HG03175 (cell line): ENCODE data around the gene SLF2.

Experiments
- ATAC-seq: cut with Tn5 transposase; IDR thresholded peaks from one replicate; pipeline ENCODE4 v1.9.1; 2021; ENCODE audit warnings: mild to moderate bottlenecking, moderate library complexity; ENCODE audit not compliant: unreplicated experiment

SLF2 gene

GRCh38 chr10:100896876-100897461 is 15.8 kb upstream of the SLF2 start:
- no peak for ATAC-seq

DNA sequence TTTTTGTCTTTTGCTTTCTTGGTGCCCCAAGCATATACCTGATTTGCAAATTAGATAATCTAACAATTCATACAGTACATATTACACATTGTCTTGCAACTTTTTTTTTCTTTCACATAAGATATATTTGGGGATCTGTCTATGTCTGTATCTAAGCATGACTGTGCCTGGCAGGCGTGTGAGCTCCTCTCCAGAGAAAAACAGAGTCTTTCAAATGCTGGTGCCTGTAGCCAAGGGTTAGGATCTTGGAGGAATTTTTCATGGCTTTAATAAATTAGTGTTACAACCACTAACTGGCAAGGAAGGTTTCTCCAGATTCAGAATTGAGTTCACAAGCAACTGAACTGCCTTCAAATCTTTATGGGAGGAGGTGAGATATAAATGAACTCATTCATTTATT is 14.8 kb upstream of the SLF2 start:
- no peak for ATAC-seq

GRCh38 chr10:100899171-100899570 is 13.6 kb upstream of the SLF2 start:
- no peak for ATAC-seq

DNA sequence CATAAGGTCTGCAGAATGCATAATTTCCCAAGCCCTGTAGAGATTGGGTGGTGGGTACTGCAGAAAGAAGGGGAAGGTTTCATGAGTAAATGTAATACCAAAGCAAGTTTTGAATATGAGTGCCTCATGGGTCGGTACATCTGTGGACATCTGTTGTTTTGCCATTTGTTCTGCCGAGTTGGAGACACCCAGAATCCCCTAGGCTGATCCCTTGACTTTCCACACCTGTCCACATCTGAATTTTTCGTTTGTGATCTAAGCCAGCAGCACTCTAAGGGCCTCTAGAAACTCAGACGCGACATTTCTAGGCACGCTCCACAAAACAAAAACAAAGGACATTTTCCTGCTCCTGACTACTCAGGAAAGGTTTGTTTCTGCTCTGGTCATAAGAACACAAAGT is 11.7 kb upstream of the SLF2 start:
- no peak for ATAC-seq

- no peak for ATAC-seq
Measured at GRCh38 chr10:100902622-100903021, 10.1 kb upstream of the SLF2 start.

GRCh38 chr10:100904917-100905316 is 7.8 kb upstream of the SLF2 start:
- no peak for ATAC-seq

DNA sequence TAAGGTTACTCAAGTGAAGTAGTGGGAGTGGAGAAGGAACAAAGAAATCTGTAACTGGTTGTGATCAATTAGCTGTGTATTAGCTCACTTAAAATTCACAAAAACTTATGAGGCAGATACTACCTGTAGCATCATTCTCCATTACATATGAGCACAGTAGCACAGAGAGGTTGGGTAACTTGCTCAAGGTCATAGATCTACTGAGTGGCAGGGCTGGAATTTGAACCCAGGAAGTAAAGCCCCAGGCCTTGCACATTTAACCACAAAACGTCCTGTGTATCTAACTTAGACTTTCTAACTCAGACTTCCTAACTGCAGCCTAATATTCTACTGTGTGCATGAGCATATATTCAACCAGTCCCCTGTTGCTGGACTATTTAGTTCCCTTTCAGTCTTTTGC is 5.6 kb upstream of the SLF2 start:
- ATAC-seq, result no peak

DNA sequence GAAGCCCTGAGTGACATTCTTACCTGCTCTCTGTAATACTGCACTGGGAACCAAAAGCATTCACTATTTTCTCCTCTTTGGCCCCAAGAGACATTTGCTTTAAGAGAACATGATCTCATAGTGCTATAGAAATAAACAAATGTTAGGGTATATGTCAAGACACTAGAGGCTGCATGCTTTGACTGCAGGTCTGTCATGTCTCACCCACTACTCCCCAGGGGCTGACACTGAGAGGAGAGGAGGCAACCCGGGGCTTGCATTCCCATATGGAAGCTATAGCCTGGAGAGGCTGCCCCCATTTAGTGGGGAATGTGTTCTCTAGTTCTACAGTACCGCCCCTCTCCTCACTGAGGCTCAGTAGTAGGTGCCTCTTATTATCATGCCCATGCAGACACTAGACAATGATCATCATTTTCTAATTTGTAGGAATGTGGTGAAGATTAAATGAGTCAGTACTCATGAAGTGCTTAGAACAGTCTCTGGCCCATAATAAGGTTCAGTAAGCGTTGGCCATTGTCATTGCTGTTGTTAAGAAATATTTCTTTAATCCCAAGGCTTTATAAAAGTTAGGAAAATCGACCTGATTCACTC is 4.9 kb upstream of the SLF2 start:
- no peak for ATAC-seq

- ATAC-seq, result no peak
Measured at GRCh38 chr10:100908378-100908777, 4.4 kb upstream of the SLF2 start.

- ATAC-seq, result no peak
Measured at GRCh38 chr10:100909501-100910263, 3.1 kb upstream of the SLF2 start.

- ATAC-seq, result no peak
Measured at GRCh38 chr10:100911472-100911871, 1.3 kb upstream of the SLF2 start.

- ATAC-seq, result no peak
Measured at GRCh38 chr10:100912013-100912604, 654 bp upstream of the SLF2 start.

GRCh38 chr10:100913470-100913865 is 705 bp downstream of the SLF2 start:
- ATAC-seq, result no peak

DNA sequence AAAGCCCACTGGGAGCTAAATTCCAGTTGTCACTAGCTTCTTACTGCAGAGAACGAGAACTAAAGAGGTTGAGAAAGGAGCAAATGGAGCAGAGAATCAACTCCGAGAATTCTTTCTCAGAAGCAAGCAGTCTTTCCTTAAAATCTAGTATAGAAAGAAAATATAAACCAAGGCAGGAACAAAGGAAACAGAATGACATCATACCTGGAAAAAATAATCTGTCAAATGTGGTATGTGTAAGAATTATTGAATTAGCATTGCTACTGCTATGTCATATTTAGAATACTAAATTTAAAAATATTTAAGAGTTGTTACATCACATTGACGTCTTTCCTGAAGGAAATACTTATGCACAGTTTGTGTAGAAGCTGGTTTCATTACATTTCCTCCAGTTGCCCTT is 4.3 kb downstream of the SLF2 start:
- no peak for ATAC-seq

DNA sequence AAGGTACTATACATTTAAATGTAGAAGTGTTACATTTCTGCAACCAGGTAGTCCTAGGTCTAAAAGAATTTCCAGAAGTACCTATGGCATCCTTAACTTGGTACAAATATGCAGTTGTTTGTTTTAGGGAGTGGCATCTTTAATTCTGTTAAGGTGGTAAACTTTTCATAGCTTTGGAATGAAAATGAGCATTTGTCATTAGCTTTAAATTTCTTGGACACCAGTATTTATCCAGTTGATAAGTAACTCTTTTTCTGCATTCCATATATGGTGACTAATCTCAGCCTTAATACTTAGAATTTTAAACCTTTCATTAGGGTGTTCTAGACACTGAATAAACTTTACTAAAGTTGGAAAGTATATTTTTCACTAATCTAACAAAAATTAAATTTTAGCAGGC is 10.8 kb downstream of the SLF2 start:
- no peak for ATAC-seq

- no peak for ATAC-seq
Measured at GRCh38 chr10:100927266-100927665, 14.5 kb downstream of the SLF2 start.

DNA sequence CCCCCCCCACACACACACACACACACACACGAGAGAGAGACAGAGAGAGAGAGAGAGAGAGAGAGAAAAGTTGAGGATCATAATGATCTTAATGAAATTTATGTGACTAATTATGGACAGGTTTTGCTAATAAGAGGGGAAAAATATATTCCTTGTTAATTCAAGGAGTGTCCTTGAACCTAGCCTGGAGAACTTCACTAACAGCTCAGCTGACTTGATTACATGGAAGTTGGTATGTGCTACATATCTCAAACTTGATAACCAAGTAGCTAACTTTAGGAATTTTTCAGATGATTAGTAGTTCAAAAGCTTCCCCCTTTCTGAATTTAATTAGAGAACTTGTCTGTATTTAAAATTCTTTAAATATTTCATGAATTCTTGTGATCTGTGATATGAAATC is 15.3 kb downstream of the SLF2 start:
- no peak for ATAC-seq

GRCh38 chr10:100930368-100930767 is 17.6 kb downstream of the SLF2 start:
- ATAC-seq, result no peak

- ATAC-seq, result no peak
Measured at GRCh38 chr10:100934084-100934659, 21.4 kb downstream of the SLF2 start.

DNA sequence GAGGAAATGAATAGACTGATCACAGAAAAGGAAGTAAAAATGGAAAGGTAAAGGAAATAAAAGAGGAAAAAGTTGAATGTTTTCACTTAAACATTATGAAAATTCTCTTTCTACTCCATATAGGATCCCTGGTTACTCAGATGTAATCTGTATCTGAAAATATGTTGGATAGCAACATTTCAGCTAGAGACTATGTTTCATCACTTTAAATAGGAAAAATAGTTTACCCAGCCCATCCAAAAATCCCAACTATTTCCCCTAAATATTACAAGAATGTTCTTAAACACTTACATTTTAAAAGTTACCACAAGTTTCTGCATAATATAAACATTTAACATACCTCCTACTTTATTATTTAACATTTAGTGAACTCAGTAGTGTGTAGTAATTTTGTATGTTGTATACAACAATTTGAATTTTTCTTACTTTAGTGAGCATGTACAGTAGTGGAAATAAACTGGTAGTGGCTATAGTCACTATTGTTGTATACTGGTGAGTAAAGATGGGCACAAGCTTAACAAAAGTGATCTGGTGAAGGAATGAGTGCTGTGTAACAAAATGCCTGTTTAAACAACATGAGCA is 27.1 kb downstream of the SLF2 start:
- no peak for ATAC-seq

DNA sequence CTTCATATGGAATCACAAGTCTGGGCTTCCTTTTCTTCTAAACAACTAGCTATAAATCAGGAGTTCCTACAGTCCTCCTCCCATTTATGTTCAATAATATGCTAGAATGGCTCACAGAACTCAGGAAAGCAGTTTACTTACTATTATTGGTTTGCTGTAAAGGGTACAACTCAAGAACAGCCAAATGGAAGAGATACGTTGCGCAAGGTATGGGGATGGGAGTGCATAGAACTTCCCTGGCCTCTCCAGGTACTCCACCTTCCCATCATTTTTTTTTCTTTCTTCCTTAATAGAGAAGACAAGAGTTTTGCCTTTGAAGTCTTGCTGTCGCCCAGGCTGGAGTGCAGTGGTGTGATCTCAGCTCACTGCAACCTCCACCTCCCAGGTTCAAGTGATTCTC is 29.5 kb downstream of the SLF2 start:
- ATAC-seq, result no peak
